ENCODE results near the gene ITGB3. TPM values are rescaled to one million over a fixed set of nuclear protein-coding genes. Genes with fewer than 3 reads are reported as not detected.

The ITGB3 gene
- total and polyA plus RNA-seq, 10 of the 15 experiments (the other 5 are each of a cell fraction or from before 2014, with no cell fraction given) = 0.69 to 22.8 (median 13.6) TPM

GRCh38 chr17:47235506-47235905 lies 18.1 kb upstream of the ITGB3 start (continued):
- TF ChIP-seq ZBTB40 (IDR thresholded peaks at IDR 0.05; ENCODE audit: borderline replicate concordance) = no peak
- no peak for TF ChIP-seq MTA2 (IDR thresholded peaks at IDR 0.05; ENCODE audit: low read depth)
- TF ChIP-seq WRNIP1 (IDR thresholded peaks at IDR 0.05; ENCODE audit: borderline replicate concordance, low read depth, low read length) = no peak
- TF ChIP-seq POLR2AphosphoS2 (IDR thresholded peaks at IDR 0.05; ENCODE audit: low read depth, low read length) = no peak
- no peak for TF ChIP-seq SPI1 (IDR thresholded peaks at IDR 0.05; ENCODE audit: borderline replicate concordance, insufficient read depth, low read depth, low read length)
- TF ChIP-seq ATF2 (IDR thresholded peaks at IDR 0.05; ENCODE audit: low read length) = no peak
- no peak for TF ChIP-seq NFXL1 (IDR thresholded peaks at IDR 0.05; ENCODE audit: borderline replicate concordance)

GRCh38 chr17:47235923-47236322 lies 17.7 kb upstream of the ITGB3 start:
- H3K4me3 ChIP-seq = no peak overlapping the region
- intact Hi-C loops (cut with micrococcal nuclease; ENCODE audit: unreplicated experiment) (no loop called here), in situ Hi-C loops (cut with MboI) (no loop called here)
- no peak for DNase-seq (ENCODE audit: low read depth, low spot score)
- CTCF ChIA-PET = interaction anchor here (0.8 kb wide), 1 partner anchor 16 kb away, joined by 3 read pairs; no protein-coding TSS in a partner anchor
- ATAC-seq = no peak
- POLR2A ChIA-PET = no interaction called here
- SMC1A ChIA-PET (ENCODE audit: uncharacterized antibody, unreplicated experiment) = interaction anchor here (3.5 kb wide), 1 partner anchor 51 kb away, joined by 22 read pairs; no protein-coding TSS in a partner anchor
- FAIRE-seq = no peak
- H3K79me2 ChIP-seq (ENCODE audit: control insufficient read depth, insufficient read depth, low read length) = no peaks in the 10 kb centered on the region
- 86% methylated on average over 2 of the region's 2 CpGs for WGBS (ENCODE audit: insufficient coverage, insufficient replicate concordance, low lambda C conversion rate, missing lambda C conversion rate)
- H3K27me3 ChIP-seq (replicated peaks in 1 of 2; ENCODE audit: control insufficient read depth in 2 of 2, insufficient read depth in 2 of 2, low read length in 1 of 2) = no peaks in the 10 kb centered on the region
- no peak overlapping the region for H3K4me2 ChIP-seq (ENCODE audit: control insufficient read depth, insufficient read depth)
- no peak overlapping the region for H3K9ac ChIP-seq (ENCODE audit: control insufficient read depth, insufficient read depth, low read length)
- H3K36me3 ChIP-seq (ENCODE audit: control insufficient read depth in 2 of 2, insufficient read depth in 2 of 2, low read length in 1 of 2) = no peaks in the 10 kb centered on the region
- H4K20me1 ChIP-seq (ENCODE audit: control insufficient read depth, insufficient read depth) = no peaks in the 10 kb centered on the region
- no peak overlapping the region for H3K27ac ChIP-seq (ENCODE audit: control insufficient read depth, insufficient read depth)
- BruUV-seq (replicated peaks) = no TSS peak
- peaks cover 8% of the 10 kb centered on the region; the same call in 2 of the 3 replicates for H3K9me3 ChIP-seq (replicated peaks; ENCODE audit: control insufficient read depth, insufficient read depth, low read length)
- H3K4me1 ChIP-seq (ENCODE audit: control insufficient read depth, insufficient read depth, low read length) = peaks cover 18% of the 10 kb centered on the region
- H2AFZ ChIP-seq (ENCODE audit: control insufficient read depth, low read depth, low read length) = no peak overlapping the region
- RAD21 ChIA-PET (ENCODE audit: unreplicated experiment) = no interaction called here
- TF ChIP-seq NR2C1 (IDR thresholded peaks at IDR 0.05) = no peak
- no peak for TF ChIP-seq ATF2 (IDR thresholded peaks at IDR 0.05; ENCODE audit: low read length)
- TF ChIP-seq E2F8 (IDR thresholded peaks at IDR 0.05; ENCODE audit: low read depth, partially characterized antibody) = no peak
- TF ChIP-seq USF1 (IDR thresholded peaks at IDR 0.05; ENCODE audit: borderline replicate concordance, extremely low read length, insufficient read depth, low read depth, low read length) = no peak
- no peak for TF ChIP-seq TAF1 (IDR thresholded peaks at IDR 0.05; ENCODE audit: borderline replicate concordance, low read depth, low read length)
